Measurements from ENCODE around the gene ATCAY.
"Not testable (repeated sequence)": the region's sequence is repeated elsewhere in the genome, so short reads cannot be mapped to it uniquely, and the experiment has no call there.

ATCAY gene

DNA sequence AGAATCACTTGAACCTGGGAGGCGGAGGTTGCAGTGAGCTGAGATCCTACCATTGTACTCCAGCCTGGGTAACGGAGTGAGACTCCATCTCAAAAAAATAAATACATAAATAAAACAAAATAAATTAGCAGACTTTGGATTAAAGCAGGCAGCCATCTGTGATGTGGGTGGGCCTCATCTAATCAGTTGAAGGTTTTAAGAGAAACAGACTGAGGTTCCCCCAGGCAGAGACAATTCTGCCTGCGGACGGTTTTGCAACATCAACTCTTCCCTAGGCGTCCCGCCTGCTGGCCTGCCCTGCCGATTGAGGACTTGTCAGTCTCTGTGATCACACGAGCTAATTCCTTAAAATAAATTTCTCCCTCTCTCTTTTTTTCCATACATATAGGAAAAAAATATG is 23.7 kb downstream of the ATCAY start:
- DNase-seq: no peak

DNA sequence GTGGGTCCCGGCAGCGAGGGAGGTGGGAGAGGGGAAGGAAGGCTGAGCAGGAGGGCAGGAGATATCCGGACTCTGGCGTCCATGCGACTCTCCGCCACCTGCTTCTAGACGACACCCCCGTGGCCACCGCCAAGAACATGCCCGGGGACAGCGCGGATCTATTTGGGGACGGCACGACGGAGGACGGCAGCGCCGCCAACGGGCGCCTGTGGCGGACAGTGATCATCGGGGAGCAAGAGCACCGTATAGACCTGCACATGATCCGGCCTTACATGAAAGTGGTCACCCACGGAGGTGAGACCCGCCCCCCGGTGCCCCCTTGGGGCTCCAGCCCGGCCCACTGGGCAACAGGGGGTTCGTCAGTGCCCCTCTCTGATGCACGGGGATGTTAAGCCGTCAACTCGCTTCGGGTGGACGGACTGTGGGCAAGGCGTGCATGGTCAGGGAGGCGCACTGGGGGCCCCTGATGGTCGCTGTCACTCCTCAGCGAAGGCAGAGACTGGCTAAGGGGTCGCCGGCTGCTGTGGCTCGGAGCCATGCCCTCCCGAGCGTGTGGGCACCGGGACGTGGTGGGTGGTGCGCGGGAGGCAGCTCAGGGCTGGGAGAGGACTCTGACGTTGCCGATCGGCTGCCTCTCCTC is 27.3 kb downstream of the ATCAY start:
- DNase-seq: no peak

DNA sequence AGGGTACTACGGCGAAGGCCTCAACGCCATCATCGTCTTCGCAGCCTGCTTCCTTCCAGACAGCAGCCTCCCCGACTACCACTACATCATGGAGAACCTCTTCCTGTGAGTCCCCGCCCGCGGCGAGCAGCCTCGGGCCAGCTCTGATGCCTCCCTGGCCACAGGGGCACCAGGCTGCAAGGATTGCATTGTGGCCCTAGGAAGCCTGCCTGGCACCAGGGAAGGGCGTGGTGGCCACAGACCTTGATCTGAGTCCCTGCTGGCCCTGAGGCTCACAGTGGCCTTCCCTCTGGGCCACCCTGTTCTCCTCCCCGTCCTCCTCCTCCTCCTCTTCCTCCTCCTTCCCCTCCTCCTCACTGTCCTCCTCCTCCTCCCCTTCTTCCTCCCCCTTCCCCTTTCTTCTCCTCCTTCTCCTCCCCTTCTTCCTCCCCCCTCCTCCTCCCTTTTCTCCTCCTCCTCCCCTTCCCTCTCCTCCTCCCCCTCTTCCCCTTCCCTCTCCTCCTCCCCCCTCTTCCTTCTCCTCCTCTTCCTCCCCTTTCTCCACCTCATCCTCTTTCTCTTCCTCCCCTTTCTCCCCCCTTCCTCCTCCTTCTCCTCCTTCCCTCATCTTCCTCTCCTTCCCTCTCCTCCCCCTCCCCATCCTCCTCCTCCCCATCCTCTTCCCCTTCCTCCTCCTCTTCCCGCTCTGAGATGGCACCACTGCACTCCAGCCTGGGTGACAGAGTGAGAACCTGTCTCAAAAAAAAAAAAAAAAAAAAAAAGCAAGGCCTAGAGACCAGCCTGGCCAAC is 28.0 kb downstream of the ATCAY start:
- DNase-seq: no peak

DNA sequence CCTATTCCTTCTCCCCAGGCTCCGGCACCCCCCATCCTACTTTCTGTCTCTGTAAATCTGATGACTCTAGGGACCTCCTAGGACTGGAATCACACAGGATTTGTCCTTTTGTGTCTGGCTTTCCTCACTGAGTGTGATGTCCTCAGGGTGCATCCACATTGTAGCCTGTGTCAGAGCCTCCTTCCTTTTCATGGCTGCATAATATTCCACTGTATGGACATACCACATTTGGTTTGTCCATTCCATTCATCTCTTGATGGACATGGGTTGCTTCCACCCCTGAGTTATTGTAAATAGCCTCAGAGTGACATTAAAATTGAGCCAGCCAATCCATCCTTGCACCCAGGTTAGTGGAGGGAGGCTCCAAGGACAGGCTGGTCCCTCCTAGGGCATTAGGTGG is 29.6 kb downstream of the ATCAY start:
- no peak for DNase-seq

DNA sequence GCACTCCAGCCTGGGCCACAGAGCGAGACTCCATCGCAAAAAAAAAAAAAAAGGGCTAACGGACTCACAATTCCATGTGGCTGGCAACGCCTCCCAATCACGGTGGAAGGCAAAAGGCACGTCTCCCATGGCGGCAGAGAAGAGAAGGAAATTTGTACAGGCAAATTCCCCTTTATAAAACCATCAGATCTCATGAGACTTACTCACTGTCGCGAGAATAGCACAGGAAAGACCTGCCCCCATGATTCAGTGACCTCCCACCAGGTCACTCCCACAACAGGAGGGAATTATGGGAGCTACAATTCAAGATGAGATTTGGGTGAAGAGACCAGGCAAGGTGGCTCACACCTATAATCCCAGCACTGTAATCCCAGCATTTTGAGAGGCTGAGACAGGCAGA is 33.7 kb downstream of the ATCAY start:
- DNase-seq: no peak

DNA sequence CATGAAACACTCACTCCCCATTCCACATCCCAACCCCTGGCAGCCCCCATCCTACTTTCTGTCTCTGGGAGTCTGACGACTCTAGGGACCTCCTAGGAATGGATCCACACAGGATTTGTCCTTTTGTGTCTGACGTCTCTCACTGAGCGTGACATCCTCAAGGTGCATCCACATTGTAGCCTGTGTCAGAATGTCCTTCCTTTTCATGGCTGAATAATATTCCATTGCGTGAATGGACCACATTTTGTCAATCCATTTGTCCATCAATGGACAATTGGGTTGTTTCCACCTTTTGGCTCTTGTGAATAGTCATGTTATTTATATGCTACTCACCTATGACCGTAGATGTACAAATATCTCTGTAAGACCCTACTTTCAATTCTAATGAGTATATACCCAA is 35.5 kb downstream of the ATCAY start:
- no peak for DNase-seq

DNA sequence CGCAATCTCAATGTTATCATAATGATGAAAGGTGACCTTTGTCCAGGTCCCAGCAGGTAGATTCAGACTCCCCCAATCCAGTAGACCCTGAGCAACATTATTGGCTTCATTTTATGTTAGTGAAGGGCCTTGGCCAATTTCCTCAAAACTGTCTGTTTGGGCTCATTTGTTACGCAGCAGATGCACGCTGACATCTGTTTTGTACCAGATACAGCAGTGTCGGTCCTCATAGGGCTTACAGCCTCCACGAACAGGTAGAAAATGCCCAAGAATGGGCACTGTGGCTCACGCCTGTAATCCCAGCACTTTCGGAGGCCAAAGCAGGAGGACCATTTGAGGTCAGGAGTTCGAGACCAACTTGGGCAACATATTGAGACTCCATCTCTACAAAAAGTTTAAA is 39.3 kb downstream of the ATCAY start:
- no peak for DNase-seq

DNA sequence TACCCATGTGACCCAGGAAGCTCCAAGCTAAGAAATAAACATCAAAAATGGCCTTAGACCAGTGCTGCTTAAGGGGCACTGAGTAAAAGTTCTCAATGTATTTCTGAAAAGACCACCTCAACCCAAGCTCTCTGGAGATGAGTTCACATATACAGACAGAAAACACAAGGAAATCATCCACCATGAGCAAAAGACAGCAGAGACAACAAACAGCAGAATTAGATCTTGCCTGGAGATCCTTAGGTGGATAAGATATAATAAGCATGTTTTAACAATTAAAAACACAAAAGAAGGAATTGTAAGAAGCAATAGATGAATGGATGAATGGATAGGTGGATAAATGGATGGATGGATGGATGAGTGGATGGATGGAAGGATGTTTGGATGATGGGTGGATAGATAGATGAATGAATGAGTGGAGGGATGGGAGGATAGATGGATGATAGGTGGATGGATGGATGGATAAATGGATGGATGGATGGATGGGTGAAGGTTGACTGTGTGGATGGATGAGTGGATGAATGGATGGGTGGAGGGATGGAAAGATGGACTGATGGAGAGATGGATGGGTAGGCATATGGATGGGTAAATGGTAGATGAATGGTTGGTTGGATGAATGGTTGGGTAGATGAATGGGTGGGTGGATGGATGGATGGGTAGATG is 42.7 kb downstream of the ATCAY start:
- DNase-seq: no peak

DNA sequence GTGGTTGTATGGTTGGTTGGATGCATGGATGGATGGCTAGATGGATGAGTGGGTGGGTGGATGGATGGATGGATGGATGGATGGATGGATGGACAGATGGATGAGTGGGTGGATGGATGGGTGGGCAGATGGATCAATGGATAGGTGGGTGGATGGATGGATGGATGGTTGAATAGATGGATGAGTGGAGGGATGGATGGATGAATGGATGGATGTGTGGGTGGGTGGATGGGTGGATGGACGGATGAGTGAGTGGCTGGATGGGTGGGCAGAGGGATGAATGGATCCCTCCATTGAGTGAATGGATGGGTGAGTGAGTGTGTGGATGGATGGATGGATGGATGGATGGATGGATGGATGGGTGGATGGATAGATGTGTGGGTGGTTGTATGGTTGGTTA is 43.4 kb downstream of the ATCAY start:
- no peak for DNase-seq

DNA sequence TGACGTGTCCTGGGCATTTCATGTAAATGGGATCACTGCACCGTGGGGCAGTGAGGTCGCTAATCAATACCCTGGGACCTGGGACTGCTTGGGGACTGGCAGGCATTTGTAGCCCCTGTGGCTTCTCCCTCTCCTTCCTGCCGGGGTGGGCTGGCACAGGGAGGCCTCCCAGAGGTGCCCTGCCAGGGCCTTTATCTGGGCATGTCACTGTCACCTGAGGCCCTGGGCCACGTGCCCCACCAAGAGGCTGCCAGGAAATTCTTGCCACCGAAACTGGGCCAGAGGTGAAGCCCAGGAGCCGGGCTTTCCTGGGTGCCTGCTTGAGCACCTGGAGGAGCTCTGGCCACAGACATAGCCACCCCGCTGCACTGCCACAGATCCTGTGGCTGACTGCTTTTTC is 50.6 kb downstream of the ATCAY start:
- no peak for DNase-seq

DNA sequence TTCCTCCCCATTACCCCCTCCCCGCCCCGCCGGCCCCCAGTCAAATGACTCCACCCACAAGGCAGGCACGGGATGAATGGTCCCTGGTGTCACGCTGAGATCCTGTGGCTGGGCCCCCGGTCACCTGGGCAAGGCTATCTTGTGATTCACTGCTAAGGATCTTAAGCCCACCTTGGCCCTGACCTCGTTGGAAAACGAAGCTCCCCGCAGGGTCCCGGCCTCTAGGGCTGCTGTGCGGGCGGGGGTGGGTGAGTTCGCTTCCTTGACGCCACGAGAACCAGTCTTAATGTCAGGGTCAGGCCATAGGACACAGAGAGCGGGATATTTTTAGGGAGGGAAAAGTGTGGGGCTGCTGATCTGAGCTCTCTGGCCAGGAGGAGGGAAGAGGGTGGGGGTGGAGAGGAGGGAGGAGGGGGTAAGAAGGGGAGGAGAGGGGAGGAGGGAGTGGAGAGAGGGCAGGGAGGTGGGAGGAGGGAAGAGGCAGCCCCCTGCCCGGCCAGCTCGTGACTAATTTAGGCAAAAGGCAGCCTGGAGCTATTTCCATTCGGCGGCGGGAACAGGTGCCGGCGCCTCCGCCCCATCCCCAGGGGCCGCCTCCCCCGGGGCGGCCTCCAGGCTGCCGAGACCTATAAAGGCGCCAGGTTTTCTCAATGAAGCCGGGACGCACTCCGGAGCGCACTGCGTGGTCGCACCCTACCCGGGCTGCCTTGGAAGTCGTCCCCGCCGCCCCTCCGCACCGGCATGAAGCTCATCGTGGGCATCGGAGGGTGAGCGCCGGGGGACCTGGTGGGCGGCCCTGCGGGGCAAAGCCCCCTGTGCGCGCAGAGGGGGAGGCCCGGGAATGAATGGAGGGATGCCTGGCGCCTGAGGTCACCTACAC is 52.7 kb downstream of the ATCAY start, which contains the start of gene NMRK2:
Gene NMRK2, plus strand, starts transcription at position 139 of the 880 bp plus-strand sequence. Its CDS starts 603 bp downstream, at position 742.
- DNase-seq: no peak

DNA sequence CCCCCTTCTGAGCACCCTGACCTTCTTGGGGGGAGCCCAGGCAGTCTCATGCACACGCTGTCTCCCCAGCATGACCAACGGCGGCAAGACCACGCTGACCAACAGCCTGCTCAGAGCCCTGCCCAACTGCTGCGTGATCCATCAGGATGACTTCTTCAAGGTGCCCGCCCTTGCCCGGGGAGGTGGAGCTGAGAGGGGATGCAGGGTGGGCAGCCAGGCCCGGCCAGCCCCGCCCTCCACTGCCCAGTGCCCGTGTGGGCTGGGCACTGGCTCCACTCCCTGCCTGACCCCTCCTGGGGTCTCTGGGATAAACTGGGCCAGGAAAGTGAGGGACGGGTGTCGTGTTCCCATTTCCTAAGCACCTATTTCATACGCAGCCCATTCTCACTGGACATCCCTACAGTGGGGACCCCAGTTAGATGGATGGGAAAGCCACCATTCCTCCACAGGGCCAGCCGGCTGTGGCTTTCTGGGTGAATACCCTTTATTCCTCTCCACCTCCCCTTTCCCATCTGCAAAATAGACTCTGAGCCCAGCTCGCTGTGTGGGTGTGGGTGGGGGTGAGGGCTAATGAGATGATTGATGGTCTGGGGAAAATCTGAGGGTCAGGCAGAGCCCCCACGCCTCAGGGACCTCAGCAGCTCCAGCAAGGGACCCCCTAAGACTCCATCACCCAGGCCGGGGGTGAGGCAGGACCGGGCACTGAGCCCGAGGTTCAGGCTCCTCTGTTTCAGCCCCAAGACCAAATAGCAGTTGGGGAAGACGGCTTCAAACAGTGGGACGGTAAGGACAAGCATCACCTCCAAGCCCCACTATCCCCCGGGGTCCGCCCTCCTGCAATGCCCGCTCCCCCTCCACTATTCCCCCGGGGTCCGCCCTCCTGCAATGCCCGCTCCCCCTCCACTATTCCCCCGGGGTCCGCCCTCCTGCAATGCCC is 56.3 kb downstream of the ATCAY start:
- DNase-seq: no peak

DNA sequence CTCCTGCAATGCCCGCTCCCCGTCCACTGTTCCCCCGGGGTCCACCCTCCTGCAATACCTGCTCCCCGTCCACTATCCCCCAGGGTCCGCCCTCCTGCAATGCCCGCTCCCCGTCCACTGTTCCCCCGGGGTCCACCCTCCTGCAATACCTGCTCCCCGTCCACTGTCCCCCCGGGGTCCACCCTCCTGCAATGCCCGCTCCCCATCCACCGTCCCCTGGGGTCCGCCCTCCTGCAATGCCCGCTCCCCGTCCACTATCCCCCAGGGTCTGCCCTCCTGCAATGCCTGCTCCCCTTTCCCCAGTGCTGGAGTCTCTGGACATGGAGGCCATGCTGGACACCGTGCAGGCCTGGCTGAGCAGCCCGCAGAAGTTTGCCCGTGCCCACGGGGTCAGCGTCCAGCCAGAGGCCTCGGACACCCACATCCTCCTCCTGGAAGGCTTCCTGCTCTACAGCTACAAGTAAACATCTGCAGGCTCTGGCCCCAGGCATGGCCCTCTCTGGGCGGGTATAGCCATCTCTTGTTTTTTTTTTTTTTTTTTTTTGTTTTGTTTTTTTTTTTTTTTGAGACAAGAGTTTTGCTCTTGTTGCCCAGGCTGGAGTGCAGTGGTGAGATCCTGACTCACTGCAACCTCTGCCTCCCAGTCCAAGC is 57.9 kb downstream of the ATCAY start:
- not testable (repeated sequence) for DNase-seq

DNA sequence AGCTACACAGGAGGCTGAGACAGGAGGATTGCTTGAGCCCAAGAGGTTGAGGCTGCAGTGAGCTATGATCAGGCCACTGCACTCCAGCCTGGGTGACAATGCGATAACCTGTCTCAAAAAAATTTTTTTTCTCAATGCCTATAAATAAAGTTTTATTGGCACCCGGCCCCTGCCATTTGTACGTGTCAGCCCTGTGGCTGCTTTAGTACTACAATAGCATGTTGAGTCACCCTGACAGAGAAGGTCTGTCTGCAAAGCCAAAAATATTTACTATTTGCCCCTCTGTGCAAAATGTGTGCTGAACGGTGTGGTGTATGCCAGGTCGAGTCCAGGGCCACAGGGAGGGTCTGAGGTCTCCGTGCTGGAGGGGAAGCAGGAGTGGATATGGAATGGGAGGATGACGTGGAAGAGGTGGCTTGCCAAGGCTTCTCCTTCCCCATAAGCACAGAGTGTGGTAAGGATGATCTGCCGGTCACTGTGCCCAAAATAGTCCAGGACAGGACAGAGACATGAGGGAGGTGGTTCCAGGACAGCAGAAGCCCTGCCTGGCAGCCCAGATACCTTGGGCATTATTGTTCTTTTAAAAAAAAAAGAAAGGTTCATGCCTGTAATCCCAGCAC is 62.4 kb downstream of the ATCAY start:
- DNase-seq: no peak

DNA sequence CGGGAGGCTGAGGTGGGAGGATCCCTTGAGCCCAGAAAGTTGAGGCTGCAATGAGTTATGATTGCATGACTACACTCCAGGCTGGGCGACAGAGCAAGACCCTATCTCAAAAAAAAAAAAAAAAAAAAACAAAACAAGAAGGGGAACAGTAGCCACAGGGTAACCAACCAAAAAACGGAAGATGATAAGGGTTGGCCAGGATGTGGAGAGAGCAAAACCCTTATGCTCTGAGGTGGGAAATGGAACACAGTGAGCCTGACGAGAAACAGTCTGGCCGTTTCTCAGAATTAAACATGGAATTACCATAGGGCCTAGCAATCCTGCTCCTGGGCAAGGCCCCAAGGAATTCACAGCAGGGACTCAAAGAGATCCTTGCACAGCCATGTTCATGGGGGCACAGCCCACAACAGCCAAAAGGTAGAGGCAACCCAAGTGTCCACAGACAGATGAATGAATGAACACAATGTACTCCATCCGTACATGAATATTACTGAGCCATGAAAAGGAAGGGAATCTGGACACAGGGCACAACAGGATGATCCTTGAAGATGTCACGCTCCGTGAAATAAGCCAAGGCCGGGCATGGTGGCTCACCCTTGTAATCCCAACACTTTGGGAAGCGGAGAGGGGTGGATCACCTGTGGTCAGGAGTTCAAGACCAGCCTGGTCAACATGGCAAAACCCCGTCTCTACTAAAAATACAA is 63.7 kb downstream of the ATCAY start:
- DNase-seq: no peak

DNA sequence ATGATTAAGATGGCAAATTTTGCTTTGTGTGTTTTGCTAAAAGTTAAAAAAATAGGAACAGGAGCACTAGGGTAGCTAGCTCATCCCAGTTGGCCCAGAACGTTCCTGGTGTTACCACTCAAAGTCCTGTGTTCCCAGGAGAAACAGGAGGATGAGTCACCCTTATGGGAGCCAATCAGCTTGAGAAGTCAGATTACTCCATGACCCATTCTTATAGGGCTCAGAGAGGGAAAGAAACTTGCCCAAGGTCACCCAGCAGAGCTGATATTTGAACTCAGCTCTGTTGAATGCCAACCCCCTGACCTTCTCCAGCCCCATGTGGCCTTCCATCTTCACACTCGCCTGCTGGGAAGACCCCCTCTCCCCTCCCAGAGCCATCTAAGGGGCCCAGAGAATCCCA is 65.4 kb downstream of the ATCAY start:
- DNase-seq: no peak

DNA sequence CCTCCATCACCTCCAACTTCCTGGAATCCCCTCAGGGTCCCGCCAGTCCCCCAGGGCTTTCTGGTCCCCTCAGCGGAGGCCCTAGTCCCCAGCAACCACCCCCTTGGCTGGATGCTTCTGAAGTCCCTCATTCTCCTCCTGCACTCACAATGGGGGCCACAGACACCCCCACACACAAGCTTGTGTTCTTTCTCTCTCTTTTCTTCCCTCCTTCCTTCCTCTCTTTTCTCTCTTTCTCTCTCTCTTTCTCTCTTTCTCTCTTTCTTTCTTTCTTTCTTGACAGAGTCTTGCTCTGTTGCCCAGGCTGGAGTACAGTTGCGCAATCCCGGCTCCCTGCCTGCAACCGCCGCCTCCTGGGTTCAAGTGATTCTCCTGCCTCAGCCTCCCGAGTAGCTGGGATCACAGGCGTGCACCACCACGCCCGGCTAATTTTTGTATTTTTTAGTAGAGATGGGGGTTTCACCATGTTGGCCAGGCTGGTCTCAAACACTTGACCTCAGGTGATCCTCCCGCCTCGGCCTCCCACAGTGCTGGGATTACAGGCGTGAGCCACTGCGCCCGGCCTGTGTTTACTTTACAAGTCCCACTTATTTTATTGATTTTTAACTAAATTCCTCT is 66.9 kb downstream of the ATCAY start:
- not testable (repeated sequence) for DNase-seq

DNA sequence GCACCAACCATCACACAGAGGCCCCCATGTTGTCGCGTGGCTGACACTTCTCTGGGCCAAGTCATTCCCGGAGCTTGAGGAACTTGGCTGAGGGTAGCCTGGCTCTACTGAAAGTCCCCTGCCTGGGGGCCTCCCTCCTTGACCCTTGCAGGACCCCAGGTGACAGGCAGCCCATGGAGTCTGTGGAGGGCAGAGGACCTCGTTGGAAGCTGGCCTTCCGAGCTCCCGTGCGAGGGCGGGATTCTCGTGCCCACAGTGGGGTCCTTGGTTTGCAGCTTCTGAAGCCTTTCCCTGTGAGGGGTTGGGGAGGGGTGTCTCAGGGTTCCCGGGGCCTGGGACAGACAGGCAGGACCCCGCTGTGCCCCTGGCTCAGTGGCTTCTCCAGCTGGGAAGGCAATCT is 68.8 kb downstream of the ATCAY start:
- DNase-seq: no peak

DNA sequence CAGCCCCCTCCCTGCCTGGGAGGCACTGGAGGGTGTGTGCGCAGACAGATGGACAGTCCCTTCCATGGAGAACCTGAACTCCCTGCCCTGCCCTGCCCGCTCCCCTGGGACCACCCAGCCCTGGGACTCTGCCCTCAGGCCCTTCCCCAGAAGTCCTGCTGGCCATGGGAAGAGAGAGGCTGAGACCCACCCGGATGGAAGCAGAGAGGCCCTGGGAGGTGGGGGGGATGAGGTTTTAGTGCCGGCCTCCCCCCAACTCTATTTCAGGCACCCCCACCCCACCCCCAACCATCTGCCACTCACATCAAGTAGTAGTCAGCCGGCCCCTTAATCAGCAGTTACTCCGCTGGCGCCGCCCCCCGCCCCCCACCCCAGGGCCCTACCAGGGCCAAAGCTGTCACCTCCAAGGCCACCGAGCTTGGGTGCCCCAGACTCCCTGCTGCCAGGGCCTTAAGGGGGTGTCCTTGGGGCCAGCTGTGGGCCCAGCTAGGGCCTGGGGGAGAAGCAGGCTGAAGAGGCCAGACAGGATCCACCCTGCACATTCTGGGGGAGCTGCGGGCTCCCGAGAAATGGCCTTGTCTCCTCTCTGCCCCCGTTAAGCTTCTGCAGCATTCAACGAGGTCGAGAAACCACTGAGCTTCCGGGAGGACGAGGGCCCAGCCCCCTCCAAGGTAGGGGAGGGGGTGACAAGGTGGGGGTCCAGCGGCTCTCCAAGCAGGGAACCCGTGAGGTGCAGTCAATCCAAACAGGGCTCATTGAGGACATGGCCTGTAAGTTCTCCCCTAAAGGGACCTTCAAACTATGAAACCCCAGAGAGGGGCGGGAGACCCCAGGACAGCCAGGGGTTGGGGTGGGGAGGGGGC is 69.7 kb downstream of the ATCAY start:
- no peak for DNase-seq
